ENCODE results near the gene CYTH1.

The CYTH1 gene

DNA sequence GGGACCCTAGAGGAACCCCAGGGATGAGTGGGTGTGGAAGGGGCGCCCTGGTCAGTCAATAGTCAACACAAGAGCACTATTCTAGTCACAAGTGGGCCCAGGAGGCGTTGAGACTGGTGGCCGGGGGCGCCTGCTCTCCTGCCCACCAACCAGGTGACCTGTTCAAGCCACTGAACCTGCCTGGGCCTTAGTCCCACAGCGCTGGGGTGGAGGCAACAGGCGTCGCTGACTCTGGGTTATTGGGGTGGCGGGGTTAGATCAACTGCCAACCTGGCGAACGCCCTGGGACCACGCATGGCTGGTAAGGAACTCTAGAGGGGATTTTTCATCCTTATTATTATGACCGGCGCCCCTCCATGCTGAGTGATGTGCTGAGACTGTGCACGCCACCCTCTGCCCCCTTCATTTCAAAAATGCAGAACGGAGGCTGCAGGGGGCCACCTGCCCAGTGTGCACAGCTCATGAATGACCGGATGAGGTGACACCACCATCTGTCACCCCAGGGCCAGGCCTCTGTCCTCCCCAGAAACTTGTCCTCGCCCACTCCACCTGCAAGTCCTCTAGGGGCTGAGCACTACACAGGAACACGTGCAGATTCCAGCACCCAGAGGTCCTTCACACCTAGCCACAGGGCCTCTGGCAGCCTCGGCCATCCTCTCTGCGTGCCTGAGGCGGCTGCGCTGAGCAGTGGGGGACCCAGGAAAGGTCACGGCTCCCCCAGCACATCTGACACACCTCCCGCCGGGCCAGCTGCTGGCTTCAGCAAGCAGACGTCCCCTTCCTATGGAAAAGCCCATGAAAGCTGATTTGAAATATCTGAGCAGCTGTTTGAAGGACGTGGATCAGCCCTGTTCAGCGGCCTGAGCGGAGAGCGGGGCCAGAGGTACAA, 153.3 kb downstream of the CYTH1 start:
- no peak overlapping the region for H3K4me3 ChIP-seq (ENCODE audit: low read depth, low read length)
- TF ChIP-seq CTCF (IDR thresholded peaks at IDR 0.05; ENCODE audit: low read depth, low read length) = no peak

GRCh38 chr17:78624324-78625151, 157.5 kb downstream of the CYTH1 start:
- no peak for TF ChIP-seq CTCF (IDR thresholded peaks at IDR 0.05; ENCODE audit: low read depth, low read length)
- no peak overlapping the region for H3K4me3 ChIP-seq (ENCODE audit: low read depth, low read length)

Data from WI38 (cell line).